Nephron (organoid): ENCODE results near the gene GREM2.

Experiments
- H3K27ac Mint-ChIP-seq, 3 experiments: 2 replicates each; pipeline ENCODE4 v1.8.0; 2020; ENCODE audit warnings: mixed read lengths in 3 of 3, mild to moderate bottlenecking in 2 of 3, moderate library complexity in 1 of 3
- H3K27me3 Mint-ChIP-seq: 2 replicates; pipeline ENCODE4 v1.8.0; 2021; ENCODE audit warnings: low read depth, mild to moderate bottlenecking, moderate library complexity, mixed read lengths
- H3K36me3 Mint-ChIP-seq: 2 replicates; pipeline ENCODE4 v1.8.0; 2020; ENCODE audit warnings: low read depth, mixed read lengths
- H3K4me1 Mint-ChIP-seq: 2 replicates; pipeline ENCODE4 v1.8.0; 2020; ENCODE audit warnings: mixed read lengths
- H3K4me3 Mint-ChIP-seq, 3 experiments: 2 replicates each; pipeline ENCODE4 v1.8.0; 2020; ENCODE audit warnings: mild to moderate bottlenecking in 3 of 3, mixed read lengths in 3 of 3, moderate library complexity in 2 of 3
- H3K9me3 Mint-ChIP-seq: 2 replicates; pipeline ENCODE4 v1.8.0; 2020; ENCODE audit warnings: mixed read lengths
- TF ChIP-seq, protein P1 (sequence below), 3 experiments: fragments of 200-600 bp; sonication (generic); IDR thresholded peaks; one replicate each; pipeline ENCODE4 v1.5.0; 2021; ENCODE audit warnings: antibody characterized with exemption in 3 of 3; ENCODE audit not compliant: unreplicated experiment in 3 of 3

Gene GREM2

DNA sequence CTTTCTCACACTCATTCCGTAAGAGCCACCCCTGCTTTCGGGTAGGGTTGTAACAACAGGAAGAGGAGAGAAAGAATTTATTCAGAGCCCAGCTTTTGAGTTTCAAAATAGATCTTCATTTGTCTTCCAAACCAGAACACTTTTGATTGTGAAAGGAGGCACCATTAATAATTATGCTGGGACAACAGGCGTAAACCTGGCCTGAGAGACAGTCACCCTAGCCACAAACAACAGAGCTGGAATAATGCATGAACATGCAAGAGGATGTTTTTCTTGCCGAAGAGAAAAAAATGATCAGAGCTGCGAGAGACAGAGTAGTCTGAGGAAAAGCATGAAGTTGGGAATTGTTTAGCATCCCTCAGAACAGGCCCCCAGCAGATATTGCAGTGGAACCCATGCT is 18.5 kb upstream of the GREM2 start:
- no peak overlapping the region for H3K4me3 Mint-ChIP-seq

DNA sequence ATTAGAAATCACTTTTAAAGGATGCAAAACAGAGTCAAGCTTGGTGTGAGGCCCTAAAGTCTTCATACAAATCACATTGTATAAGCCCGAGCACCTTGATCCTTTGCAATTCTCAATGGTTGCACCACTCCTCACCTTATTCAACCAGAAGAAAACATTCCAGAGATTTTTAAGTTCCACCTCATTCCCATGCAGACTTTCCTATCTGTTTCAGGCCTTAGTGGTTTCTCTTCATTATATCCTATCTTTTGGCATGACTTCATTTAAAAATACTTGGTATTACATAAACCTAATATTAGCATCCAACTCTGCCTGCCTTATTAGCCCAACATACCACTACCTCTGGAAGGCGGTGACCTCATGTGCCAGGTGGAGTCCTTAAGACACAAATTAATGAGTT is 9.3 kb upstream of the GREM2 start:
- H3K27ac Mint-ChIP-seq, result peak overlapping the region in 1 of 3 experiments; percentile 42
- H3K4me1 Mint-ChIP-seq, result peaks cover 33% of the 10 kb centered on the region
- TF ChIP-seq, protein P1, sequence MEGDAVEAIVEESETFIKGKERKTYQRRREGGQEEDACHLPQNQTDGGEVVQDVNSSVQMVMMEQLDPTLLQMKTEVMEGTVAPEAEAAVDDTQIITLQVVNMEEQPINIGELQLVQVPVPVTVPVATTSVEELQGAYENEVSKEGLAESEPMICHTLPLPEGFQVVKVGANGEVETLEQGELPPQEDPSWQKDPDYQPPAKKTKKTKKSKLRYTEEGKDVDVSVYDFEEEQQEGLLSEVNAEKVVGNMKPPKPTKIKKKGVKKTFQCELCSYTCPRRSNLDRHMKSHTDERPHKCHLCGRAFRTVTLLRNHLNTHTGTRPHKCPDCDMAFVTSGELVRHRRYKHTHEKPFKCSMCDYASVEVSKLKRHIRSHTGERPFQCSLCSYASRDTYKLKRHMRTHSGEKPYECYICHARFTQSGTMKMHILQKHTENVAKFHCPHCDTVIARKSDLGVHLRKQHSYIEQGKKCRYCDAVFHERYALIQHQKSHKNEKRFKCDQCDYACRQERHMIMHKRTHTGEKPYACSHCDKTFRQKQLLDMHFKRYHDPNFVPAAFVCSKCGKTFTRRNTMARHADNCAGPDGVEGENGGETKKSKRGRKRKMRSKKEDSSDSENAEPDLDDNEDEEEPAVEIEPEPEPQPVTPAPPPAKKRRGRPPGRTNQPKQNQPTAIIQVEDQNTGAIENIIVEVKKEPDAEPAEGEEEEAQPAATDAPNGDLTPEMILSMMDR (IDR thresholded peaks at IDR 0.05; ENCODE audit: unreplicated experiment in 3 of 3), result no peak
- no peaks in the 10 kb centered on the region for H3K36me3 Mint-ChIP-seq
- no peaks in the 10 kb centered on the region for H3K9me3 Mint-ChIP-seq
- peaks cover 5% of the 10 kb centered on the region for H3K27me3 Mint-ChIP-seq
- no peak overlapping the region for H3K4me3 Mint-ChIP-seq

More for the DNA sequence above, 18.5 kb upstream of the GREM2 start:
- no peaks in the 10 kb centered on the region for H3K9me3 Mint-ChIP-seq
- no peaks in the 10 kb centered on the region for H3K36me3 Mint-ChIP-seq
- peaks cover 4% of the 10 kb centered on the region for H3K4me1 Mint-ChIP-seq
- H3K27ac Mint-ChIP-seq, result no peak overlapping the region
- no peaks in the 10 kb centered on the region for H3K27me3 Mint-ChIP-seq
- TF ChIP-seq, protein P1 (IDR thresholded peaks at IDR 0.05; ENCODE audit: unreplicated experiment in 3 of 3), result no peak

DNA sequence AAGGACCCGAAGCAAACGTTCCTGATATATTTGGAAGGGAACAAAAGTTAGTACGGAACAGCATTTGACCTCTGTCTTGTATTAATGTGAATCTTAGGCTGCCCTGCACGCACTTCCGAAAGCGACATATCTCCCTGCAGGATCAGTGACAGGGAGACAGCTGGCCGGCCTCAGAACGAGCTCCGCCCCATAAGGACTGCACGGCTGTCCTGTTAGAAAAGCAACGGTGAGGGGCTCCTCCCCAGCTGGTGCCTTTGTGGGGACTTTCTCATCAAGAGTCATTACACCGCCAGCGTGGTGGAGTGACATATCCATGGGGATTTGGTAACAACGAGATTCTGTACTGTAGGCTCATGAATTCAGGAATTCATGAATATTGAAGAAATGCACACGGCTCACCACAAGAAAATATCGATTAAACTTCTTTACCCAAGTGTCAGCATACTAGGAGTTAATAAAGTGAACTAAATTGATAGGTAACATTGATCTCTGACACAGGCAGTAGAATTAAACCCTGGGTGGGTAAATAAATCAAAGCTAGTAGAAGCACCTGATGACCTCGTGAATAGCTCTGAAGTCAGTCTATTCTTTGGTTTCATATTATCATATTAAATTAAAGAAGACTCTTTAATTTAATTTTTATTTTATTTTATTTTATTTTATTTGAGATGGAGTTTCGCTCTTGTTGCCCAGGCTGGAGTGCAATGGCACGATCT is 8.1 kb upstream of the GREM2 start:
- H3K27me3 Mint-ChIP-seq, result peaks cover 5% of the 10 kb centered on the region
- peak overlapping the region; percentile 15 to 65 (median 21) for H3K4me3 Mint-ChIP-seq
- peak overlapping the region; percentile 71 to 79 (median 76) for H3K27ac Mint-ChIP-seq
- TF ChIP-seq, protein P1 (IDR thresholded peaks at IDR 0.05; ENCODE audit: unreplicated experiment in 3 of 3), result no peak
- H3K4me1 Mint-ChIP-seq, result peaks cover 37% of the 10 kb centered on the region
- H3K36me3 Mint-ChIP-seq, result no peaks in the 10 kb centered on the region
- no peaks in the 10 kb centered on the region for H3K9me3 Mint-ChIP-seq

DNA sequence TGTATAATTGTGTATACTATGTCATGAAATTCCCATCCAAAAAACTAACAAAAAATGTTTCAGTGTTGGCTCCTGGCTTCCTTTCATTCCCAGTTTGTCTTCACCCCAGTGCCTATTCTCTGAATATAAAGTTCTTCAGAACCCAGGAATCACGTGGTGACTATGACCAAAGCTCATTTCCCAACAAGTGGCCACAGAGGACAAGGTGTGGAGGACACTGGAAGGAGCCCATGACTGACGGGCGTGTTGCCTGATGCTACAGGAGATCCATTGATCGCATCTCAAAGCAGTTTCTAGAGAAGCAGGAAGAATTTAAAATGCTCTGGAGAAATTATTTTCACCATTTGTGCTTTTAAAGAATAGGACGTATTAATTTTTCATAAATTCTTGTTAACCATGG is 7.4 kb upstream of the GREM2 start:
- Mint-ChIP-seq H3K9me3 (no peaks in the 10 kb centered on the region), H3K4me3 (no peak overlapping the region), H3K27me3 (peaks cover 5% of the 10 kb centered on the region), H3K36me3 (no peaks in the 10 kb centered on the region), H3K27ac (peak overlapping the region; percentile 18 to 79 (median 76)), H3K4me1 (peaks cover 37% of the 10 kb centered on the region)
- TF ChIP-seq, protein P1 (IDR thresholded peaks at IDR 0.05; ENCODE audit: unreplicated experiment in 3 of 3), result no peak

DNA sequence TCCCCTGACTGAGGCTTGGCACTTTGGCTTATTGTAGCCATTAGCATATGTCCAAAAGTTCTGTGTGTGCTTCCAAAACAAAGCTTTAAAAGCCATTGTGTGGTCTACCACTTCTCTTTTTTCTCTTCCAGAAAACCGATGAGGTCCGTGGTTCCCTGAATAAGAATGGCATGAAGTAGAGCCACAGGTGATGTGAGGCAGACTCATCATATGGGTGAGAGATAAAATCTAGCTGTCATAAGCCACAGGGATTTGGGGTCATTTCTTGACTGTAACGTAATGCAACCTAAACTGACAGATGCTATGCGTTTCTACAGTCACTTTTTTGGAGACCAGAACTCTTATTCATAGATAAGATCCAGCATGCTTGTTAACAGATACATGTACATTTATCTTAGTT is 7.0 kb upstream of the GREM2 start:
- TF ChIP-seq, protein P1 (IDR thresholded peaks at IDR 0.05; ENCODE audit: unreplicated experiment in 3 of 3), result no peak
- Mint-ChIP-seq H3K36me3 (no peaks in the 10 kb centered on the region), H3K4me3 (peak overlapping the region in 1 of 3 experiments; percentile 54), H3K9me3 (no peaks in the 10 kb centered on the region), H3K27ac (peak overlapping the region in 2 of 3 experiments; percentile 67 to 76), H3K27me3 (peaks cover 5% of the 10 kb centered on the region), H3K4me1 (peaks cover 39% of the 10 kb centered on the region)

DNA sequence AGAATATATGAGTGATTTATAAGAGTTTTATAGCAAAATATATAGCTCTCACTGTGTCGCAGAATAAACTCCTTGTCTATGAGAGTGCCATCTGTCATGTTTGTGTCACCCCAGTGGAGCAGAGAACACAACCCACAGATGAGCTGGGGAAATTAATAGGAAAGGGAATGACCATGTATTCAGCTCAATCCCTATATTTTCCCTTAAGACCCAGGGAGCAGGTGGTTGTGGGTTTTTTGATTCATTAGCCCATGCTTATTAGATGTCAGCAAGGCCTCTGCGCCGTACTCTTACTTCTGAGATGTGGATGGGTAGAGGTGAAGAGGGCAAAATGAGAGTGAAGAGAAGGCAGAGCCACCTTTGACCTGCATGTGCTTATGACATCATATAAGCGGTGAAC is 4.1 kb upstream of the GREM2 start:
- H3K4me3 Mint-ChIP-seq, result no peak overlapping the region
- TF ChIP-seq, protein P1 (IDR thresholded peaks at IDR 0.05; ENCODE audit: unreplicated experiment in 3 of 3), result no peak
- peaks cover 23% of the 10 kb centered on the region for H3K27me3 Mint-ChIP-seq
- H3K4me1 Mint-ChIP-seq, result peaks cover 56% of the 10 kb centered on the region
- no peaks in the 10 kb centered on the region for H3K36me3 Mint-ChIP-seq
- H3K9me3 Mint-ChIP-seq, result no peaks in the 10 kb centered on the region
- no peak overlapping the region for H3K27ac Mint-ChIP-seq
